SK-N-MC (cell line): Measurements from ENCODE around the gene DERL3.

Experiments
- EZH2 ChIP-seq: fragments of 200-600 bp; sonication (generic); IDR thresholded peaks from one replicate; pipeline ENCODE4 v1.6.1; 2017; ENCODE audit warnings: antibody characterized with exemption
- FOXP2 ChIP-seq: optimal IDR thresholded peaks from 2 replicates; pipeline ENCODE3; 2011; ENCODE audit warnings: mild to moderate bottlenecking, moderate library complexity; ENCODE audit not compliant: insufficient read depth; ENCODE audit errors: extremely low read length, control extremely low read depth
- POLR2AphosphoS5 ChIP-seq: IDR thresholded peaks from 2 replicates; pipeline ENCODE4 v1.6.1; 2012; ENCODE audit warnings: mild to moderate bottlenecking, low read depth, low read length, borderline replicate concordance

DNA sequence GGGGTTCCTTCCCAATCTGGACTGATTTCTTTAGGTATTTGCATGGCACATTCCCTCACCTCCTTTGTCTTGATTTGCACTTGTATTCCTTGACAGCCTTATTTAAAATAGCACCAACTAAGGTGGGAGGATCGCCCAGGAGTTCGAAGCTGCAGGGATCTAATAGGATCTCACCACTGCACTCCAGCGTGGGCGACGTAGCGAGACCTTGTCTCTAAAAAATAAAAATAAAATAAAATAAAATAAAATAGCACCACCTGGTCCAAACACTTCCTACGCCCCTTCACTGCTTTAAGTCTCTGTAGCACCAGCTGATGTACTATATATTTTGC, 19.6 kb upstream of the DERL3 start:
- no peak for TF ChIP-seq POLR2AphosphoS5
- no peak for TF ChIP-seq FOXP2
- TF ChIP-seq EZH2, result no peak
